HepG2 (cell line): Measurements from ENCODE around the gene AIP. TPM values are rescaled to one million over a fixed set of nuclear protein-coding genes. Genes with fewer than 3 reads are reported as not detected.

Source experiments
- ARHGAP35 ChIP-seq: sonication (generic); formaldehyde crosslinking; IDR thresholded peaks from 2 replicates; pipeline ENCODE4 v1.9.0; 2022; ENCODE audit warnings: mild to moderate bottlenecking, inconsistent platforms, moderate library complexity, missing genetic modification reagents, borderline replicate concordance
- BRF2 ChIP-seq: sonication (generic); formaldehyde crosslinking; IDR thresholded peaks from 2 replicates; pipeline ENCODE4 v1.8.1; 2022; ENCODE audit warnings: mild to moderate bottlenecking, missing genetic modification reagents
- HOXA9 ChIP-seq: sonication (generic); formaldehyde crosslinking; IDR thresholded peaks from 2 replicates; pipeline ENCODE4 v1.8.1; 2022; ENCODE audit warnings: missing genetic modification reagents, mild to moderate bottlenecking, moderate library complexity, borderline replicate concordance
- JDP2 ChIP-seq: sonication (generic); formaldehyde crosslinking; IDR thresholded peaks from 2 replicates; pipeline ENCODE4 v1.8.1; 2022; ENCODE audit warnings: missing genetic modification reagents, borderline replicate concordance
- MYPOP ChIP-seq: sonication (generic); formaldehyde crosslinking; IDR thresholded peaks from 2 replicates; pipeline ENCODE4 v1.8.1; 2023; ENCODE audit warnings: mild to moderate bottlenecking, moderate library complexity, missing genetic modification reagents
- NFYB ChIP-seq: sonication (generic); formaldehyde crosslinking; IDR thresholded peaks from 2 replicates; pipeline ENCODE4 v1.4.0; 2020; ENCODE audit warnings: missing genetic modification reagents
- RARG ChIP-seq: sonication (generic); formaldehyde crosslinking; IDR thresholded peaks from 2 replicates; pipeline ENCODE4 v1.4.0; 2020; ENCODE audit warnings: low read depth, mild to moderate bottlenecking, missing genetic modification reagents
- REPIN1 ChIP-seq: sonication (generic); formaldehyde crosslinking; IDR thresholded peaks from 2 replicates; pipeline ENCODE4 v1.8.0; 2022; ENCODE audit warnings: missing genetic modification reagents, low read depth, mild to moderate bottlenecking, borderline replicate concordance
- SALL1 ChIP-seq: sonication (generic); formaldehyde crosslinking; IDR thresholded peaks from 2 replicates; pipeline ENCODE4 v1.8.0; 2022; ENCODE audit warnings: mild to moderate bottlenecking, missing genetic modification reagents
- TSC22D2 ChIP-seq: sonication (generic); formaldehyde crosslinking; IDR thresholded peaks from 2 replicates; pipeline ENCODE4 v1.5.1; 2020; ENCODE audit warnings: missing genetic modification reagents, mild to moderate bottlenecking, borderline replicate concordance
- ZNF503 ChIP-seq: sonication (generic); formaldehyde crosslinking; IDR thresholded peaks from 2 replicates; pipeline ENCODE4 v1.4.0; 2020; ENCODE audit warnings: missing genetic modification reagents
- ZNF781 ChIP-seq: sonication (generic); formaldehyde crosslinking; IDR thresholded peaks from 2 replicates; pipeline ENCODE4 v1.5.1; 2020; ENCODE audit warnings: borderline replicate concordance, mild to moderate bottlenecking, missing genetic modification reagents; ENCODE audit errors: not compliant biosample characterization
- polyA plus RNA-seq, 8 experiments: library from polyadenylated mRNA; depleted of rRNA in 3 of 8; stranded (reverse) in 7 of 8; unstranded in 1 of 8; fragments of >200 nt; fragmentation: Illumina TruSeq in 4 of 8; extraction: Trizol in 4 of 8; gene quantifications; 2 replicates each; pipeline versions ENCODE4 v1.2.1 to v1.2.3, GENCODE V29; 2011 to 2016; ENCODE audit warnings: low read depth in 4 of 8, missing spikeins in 1 of 8, mixed read lengths in 1 of 8; ENCODE audit not compliant: insufficient read depth in 1 of 8
- total RNA-seq, 5 experiments: library from RNA; depleted of rRNA; stranded (reverse); fragments of >200 nt; fragmentation: Illumina TruSeq; extraction: Trizol; gene quantifications; 2 replicates each; pipeline ENCODE4 v1.2.3, GENCODE V29; 2016; ENCODE audit warnings: low read depth in 1 of 5
- TF ChIP-seq, protein P1 (sequence below): sonication (generic); formaldehyde crosslinking; IDR thresholded peaks from 2 replicates; pipeline ENCODE4 v1.5.0; 2020; ENCODE audit warnings: mild to moderate bottlenecking, missing genetic modification reagents, borderline replicate concordance
- TF ChIP-seq, protein P2 (sequence below): sonication (generic); formaldehyde crosslinking; IDR thresholded peaks from 2 replicates; pipeline ENCODE4 v1.8.1; 2023; ENCODE audit warnings: mild to moderate bottlenecking, missing genetic modification reagents

Gene AIP
- total and polyA plus RNA-seq, 2 of the 13 experiments (the other 11 are each of a cell fraction or from before 2014, with no cell fraction given): 51.8 to 110 TPM

- TF ChIP-seq, protein P1, sequence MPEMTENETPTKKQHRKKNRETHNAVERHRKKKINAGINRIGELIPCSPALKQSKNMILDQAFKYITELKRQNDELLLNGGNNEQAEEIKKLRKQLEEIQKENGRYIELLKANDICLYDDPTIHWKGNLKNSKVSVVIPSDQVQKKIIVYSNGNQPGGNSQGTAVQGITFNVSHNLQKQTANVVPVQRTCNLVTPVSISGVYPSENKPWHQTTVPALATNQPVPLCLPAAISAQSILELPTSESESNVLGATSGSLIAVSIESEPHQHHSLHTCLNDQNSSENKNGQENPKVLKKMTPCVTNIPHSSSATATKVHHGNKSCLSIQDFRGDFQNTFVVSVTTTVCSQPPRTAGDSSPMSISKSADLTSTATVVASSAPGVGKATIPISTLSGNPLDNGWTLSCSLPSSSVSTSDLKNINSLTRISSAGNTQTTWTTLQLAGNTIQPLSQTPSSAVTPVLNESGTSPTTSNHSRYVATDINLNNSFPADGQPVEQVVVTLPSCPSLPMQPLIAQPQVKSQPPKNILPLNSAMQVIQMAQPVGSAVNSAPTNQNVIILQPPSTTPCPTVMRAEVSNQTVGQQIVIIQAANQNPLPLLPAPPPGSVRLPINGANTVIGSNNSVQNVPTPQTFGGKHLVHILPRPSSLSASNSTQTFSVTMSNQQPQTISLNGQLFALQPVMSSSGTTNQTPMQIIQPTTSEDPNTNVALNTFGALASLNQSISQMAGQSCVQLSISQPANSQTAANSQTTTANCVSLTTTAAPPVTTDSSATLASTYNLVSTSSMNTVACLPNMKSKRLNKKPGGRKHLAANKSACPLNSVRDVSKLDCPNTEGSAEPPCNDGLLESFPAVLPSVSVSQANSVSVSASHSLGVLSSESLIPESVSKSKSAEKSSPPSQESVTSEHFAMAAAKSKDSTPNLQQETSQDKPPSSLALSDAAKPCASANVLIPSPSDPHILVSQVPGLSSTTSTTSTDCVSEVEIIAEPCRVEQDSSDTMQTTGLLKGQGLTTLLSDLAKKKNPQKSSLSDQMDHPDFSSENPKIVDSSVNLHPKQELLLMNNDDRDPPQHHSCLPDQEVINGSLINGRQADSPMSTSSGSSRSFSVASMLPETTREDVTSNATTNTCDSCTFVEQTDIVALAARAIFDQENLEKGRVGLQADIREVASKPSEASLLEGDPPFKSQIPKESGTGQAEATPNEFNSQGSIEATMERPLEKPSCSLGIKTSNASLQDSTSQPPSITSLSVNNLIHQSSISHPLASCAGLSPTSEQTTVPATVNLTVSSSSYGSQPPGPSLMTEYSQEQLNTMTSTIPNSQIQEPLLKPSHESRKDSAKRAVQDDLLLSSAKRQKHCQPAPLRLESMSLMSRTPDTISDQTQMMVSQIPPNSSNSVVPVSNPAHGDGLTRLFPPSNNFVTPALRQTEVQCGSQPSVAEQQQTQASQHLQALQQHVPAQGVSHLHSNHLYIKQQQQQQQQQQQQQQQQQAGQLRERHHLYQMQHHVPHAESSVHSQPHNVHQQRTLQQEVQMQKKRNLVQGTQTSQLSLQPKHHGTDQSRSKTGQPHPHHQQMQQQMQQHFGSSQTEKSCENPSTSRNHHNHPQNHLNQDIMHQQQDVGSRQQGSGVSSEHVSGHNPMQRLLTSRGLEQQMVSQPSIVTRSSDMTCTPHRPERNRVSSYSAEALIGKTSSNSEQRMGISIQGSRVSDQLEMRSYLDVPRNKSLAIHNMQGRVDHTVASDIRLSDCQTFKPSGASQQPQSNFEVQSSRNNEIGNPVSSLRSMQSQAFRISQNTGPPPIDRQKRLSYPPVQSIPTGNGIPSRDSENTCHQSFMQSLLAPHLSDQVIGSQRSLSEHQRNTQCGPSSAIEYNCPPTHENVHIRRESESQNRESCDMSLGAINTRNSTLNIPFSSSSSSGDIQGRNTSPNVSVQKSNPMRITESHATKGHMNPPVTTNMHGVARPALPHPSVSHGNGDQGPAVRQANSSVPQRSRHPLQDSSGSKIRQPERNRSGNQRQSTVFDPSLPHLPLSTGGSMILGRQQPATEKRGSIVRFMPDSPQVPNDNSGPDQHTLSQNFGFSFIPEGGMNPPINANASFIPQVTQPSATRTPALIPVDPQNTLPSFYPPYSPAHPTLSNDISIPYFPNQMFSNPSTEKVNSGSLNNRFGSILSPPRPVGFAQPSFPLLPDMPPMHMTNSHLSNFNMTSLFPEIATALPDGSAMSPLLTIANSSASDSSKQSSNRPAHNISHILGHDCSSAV (CRISPR knock-in tag): no peak
- TF ChIP-seq TSC22D2 (CRISPR knock-in tag) (no peak), BRF2 (CRISPR knock-in tag) (no peak), JDP2 (no peak), NFYB (no peak), REPIN1 (no peak; the same call in 1 of the 2 replicates), ZNF781 (no peak), MYPOP (CRISPR knock-in tag) (no peak), ARHGAP35 (CRISPR knock-in tag) (no peak; the same call in 1 of the 2 replicates), SALL1 (CRISPR knock-in tag) (peak; percentile 71; the same call in 1 of the 2 replicates), HOXA9 (CRISPR knock-in tag) (no peak), RARG (CRISPR knock-in tag) (no peak), ZNF503 (no peak)
- TF ChIP-seq, protein P2, sequence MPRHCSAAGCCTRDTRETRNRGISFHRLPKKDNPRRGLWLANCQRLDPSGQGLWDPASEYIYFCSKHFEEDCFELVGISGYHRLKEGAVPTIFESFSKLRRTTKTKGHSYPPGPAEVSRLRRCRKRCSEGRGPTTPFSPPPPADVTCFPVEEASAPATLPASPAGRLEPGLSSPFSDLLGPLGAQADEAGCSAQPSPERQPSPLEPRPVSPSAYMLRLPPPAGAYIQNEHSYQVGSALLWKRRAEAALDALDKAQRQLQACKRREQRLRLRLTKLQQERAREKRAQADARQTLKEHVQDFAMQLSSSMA: peak; percentile 40; the same call in 1 of the 2 replicates
Measured at GRCh38 chr11:67468759-67469507, 13.9 kb upstream of the AIP start, which contains the start of gene TMEM134 (continued).
